IMR-90 (cell line): ENCODE measurements around the gene ADAP1. TPM values are rescaled to one million over a fixed set of nuclear protein-coding genes. Genes with fewer than 3 reads are reported as not detected.

Source experiments
- ATAC-seq: fragments of 200-7000 bp; cut with Tn5 transposase; 2 replicates; pipeline ENCODE4 v1.9.1; 2020; ENCODE audit warnings: low read depth, mild to moderate bottlenecking, moderate library complexity
- BruUV-seq: library from RNA; stranded (reverse); fragments of 400-500 nt; replicated peaks from 2 replicates; lab custom pipeline; 2021; lab: Mats Ljungman, UMichigan
- CTCF ChIA-PET: fragments of 300-600 bp; formaldehyde crosslinking; extraction: SDS; loops from one replicate; lab custom pipeline; 2021; ENCODE audit warnings: antibody characterized with exemption; lab: Yijun Ruan, JAX
- POLR2A ChIA-PET: fragments of 300-600 bp; sonication (Branson Sonifier 250); formaldehyde crosslinking; loops from one replicate; lab custom pipeline; 2022; ENCODE audit warnings: antibody characterized with exemption; ENCODE audit not compliant: unreplicated experiment; lab: Charles Lee
- DNase-seq: peaks from one replicate; pipeline ENCODE4 v3.0.0; 2013
- H2AFZ ChIP-seq: replicated peaks from 2 replicates; pipeline ENCODE3; 2013; ENCODE audit warnings: low read length, mild to moderate bottlenecking; ENCODE audit not compliant: poor library complexity
- H2AK5ac ChIP-seq: 2 replicates; pipeline ENCODE4 v1.6.1; 2013; ENCODE audit warnings: low read depth, low read length, inconsistent platforms
- H2AK9ac ChIP-seq: replicated peaks from 2 replicates; pipeline ENCODE3; 2013; ENCODE audit warnings: mild to moderate bottlenecking, low read depth, low read length, moderate library complexity; ENCODE audit not compliant: poor library complexity
- H2BK120ac ChIP-seq: 2 replicates; pipeline ENCODE4 v1.6.1; 2013; ENCODE audit warnings: low read depth, low read length, inconsistent platforms
- H2BK15ac ChIP-seq: 3 replicates; pipeline ENCODE4 v1.6.1; 2013; ENCODE audit warnings: low read depth, low read length, inconsistent platforms
- H2BK20ac ChIP-seq: 2 replicates; pipeline ENCODE4 v1.6.1; 2013; ENCODE audit warnings: low read depth, mild to moderate bottlenecking, inconsistent platforms, low read length, moderate library complexity
- H2BK5ac ChIP-seq: 2 replicates; pipeline ENCODE4 v1.6.1; 2013; ENCODE audit warnings: mild to moderate bottlenecking, low read depth, low read length, inconsistent platforms; ENCODE audit not compliant: poor library complexity, severe bottlenecking
- H3K14ac ChIP-seq: replicated peaks from 2 replicates; pipeline ENCODE4 v1.6.1; 2013; ENCODE audit warnings: low read depth, low read length, inconsistent platforms
- H3K18ac ChIP-seq: 2 replicates; pipeline ENCODE4 v1.6.1; 2013; ENCODE audit warnings: low read depth, low read length, control low read depth
- H3K23ac ChIP-seq: 2 replicates; pipeline ENCODE4 v1.6.1; 2013; ENCODE audit warnings: low read depth, low read length, inconsistent platforms
- H3K27ac ChIP-seq: 2 replicates; pipeline ENCODE4 v1.5.1; 2013; ENCODE audit warnings: mild to moderate bottlenecking, control low read depth, low read length; ENCODE audit not compliant: insufficient read depth
- H3K27me3 ChIP-seq: 2 replicates; pipeline ENCODE4 v1.6.1; 2013; ENCODE audit warnings: low read length; ENCODE audit not compliant: control insufficient read depth, insufficient read depth
- H3K36me3 ChIP-seq: 2 replicates; pipeline ENCODE4 v1.6.1; 2013; ENCODE audit warnings: low read length, mixed read lengths; ENCODE audit not compliant: control insufficient read depth, insufficient read depth
- H3K4ac ChIP-seq: 2 replicates; pipeline ENCODE4 v1.6.1; 2013; ENCODE audit warnings: low read depth, low read length, inconsistent platforms
- H3K4me1 ChIP-seq: 2 replicates; pipeline ENCODE4 v1.6.1; 2013; ENCODE audit warnings: low read length, mixed read lengths; ENCODE audit not compliant: control insufficient read depth, insufficient read depth
- H3K4me2 ChIP-seq: 2 replicates; pipeline ENCODE4 v1.6.1; 2013; ENCODE audit warnings: low read depth, mild to moderate bottlenecking, control low read depth, low read length, moderate library complexity
- H3K4me3 ChIP-seq: 2 replicates; pipeline ENCODE4 v1.5.1; 2013; ENCODE audit warnings: low read depth, mild to moderate bottlenecking, control low read depth, low read length, moderate library complexity; ENCODE audit not compliant: insufficient read depth
- H3K56ac ChIP-seq: 2 replicates; pipeline ENCODE4 v1.6.1; 2013; ENCODE audit warnings: low read length, inconsistent platforms; ENCODE audit not compliant: insufficient read depth; ENCODE audit errors: extremely low read depth
- H3K79me1 ChIP-seq, 2 experiments: 2 replicates each; pipeline ENCODE4 v1.6.1; 2013; ENCODE audit warnings: low read length in 2 of 2, inconsistent platforms in 1 of 2, low read depth in 1 of 2
- H3K9ac ChIP-seq: 2 replicates; pipeline ENCODE4 v1.6.1; 2013; ENCODE audit warnings: low read depth, low read length, control low read depth
- H3K9me1 ChIP-seq: 2 replicates; pipeline ENCODE4 v1.6.1; 2013; ENCODE audit warnings: low read length, inconsistent platforms; ENCODE audit not compliant: insufficient read depth
- H3K9me3 ChIP-seq: 2 replicates; pipeline ENCODE4 v1.6.1; 2013; ENCODE audit warnings: low read length; ENCODE audit not compliant: control insufficient read depth, insufficient read depth
- H4K20me1 ChIP-seq: 2 replicates; pipeline ENCODE4 v1.6.1; 2013; ENCODE audit warnings: low read length, inconsistent platforms; ENCODE audit not compliant: insufficient read depth
- H4K5ac ChIP-seq: 2 replicates; pipeline ENCODE4 v1.6.1; 2013; ENCODE audit warnings: mild to moderate bottlenecking, low read depth, low read length, control low read depth
- H4K8ac ChIP-seq, 2 experiments: 2 replicates each; pipeline ENCODE4 v1.6.1; 2013; ENCODE audit warnings: low read depth in 2 of 2, low read length in 2 of 2, control low read depth in 1 of 2, inconsistent platforms in 1 of 2
- H4K91ac ChIP-seq: 2 replicates; pipeline ENCODE4 v1.6.1; 2013; ENCODE audit warnings: low read depth, low read length, inconsistent platforms; ENCODE audit not compliant: insufficient read depth
- NFE2L2 ChIP-seq: fragments of 150-350 bp; IDR thresholded peaks from 2 replicates; pipeline ENCODE4 v1.6.1; 2016; ENCODE audit warnings: low read depth, mild to moderate bottlenecking, low read length
- WGBS, 2 experiments: methylation state at CpG; one replicate each; pipeline versions ENCODE4 v1.1.5 to v1.1.7; 2013; ENCODE audit warnings: missing lambda C conversion rate in 2 of 2; ENCODE audit not compliant: insufficient read length in 1 of 2; ENCODE audit errors: extremely low coverage in 2 of 2; 5-methylcytosine and 5-hydroxymethylcytosine counted together
- dilution Hi-C: fragments of 300-500 bp; cut with HindIII; formaldehyde crosslinking; loops from one replicate; pipeline ENCODE4 v1.14.3; 2018; ENCODE audit warnings: low sequenced_read_pairs; ENCODE audit not compliant: unreplicated experiment
- in situ Hi-C: fragments of 300-500 bp; cut with MboI; formaldehyde crosslinking; loops from 3 replicates; pipeline ENCODE4 v1.14.3; 2019; ENCODE audit warnings: low sequenced_read_pairs, inconsistent platforms, mixed read lengths
- intact Hi-C: fragments of 100-400 bp; cut with micrococcal nuclease; formaldehyde crosslinking; loops from 2 replicates; pipeline ENCODE4 v1.10.0; 2022
- polyA plus RNA-seq, 3 experiments: library from polyadenylated mRNA; depleted of rRNA; stranded (reverse); fragments of >200 nt; gene quantifications; 2 replicates each; pipeline ENCODE4 v1.2.3, GENCODE V29; 2012; ENCODE audit warnings: low replicate concordance in 1 of 3
- total RNA-seq: library from RNA; depleted of rRNA; stranded (reverse); fragments of >200 nt; gene quantifications from 2 replicates; pipeline ENCODE4 v1.2.3, GENCODE V29; 2012

Gene ADAP1
- total and polyA plus RNA-seq, 2 of the 4 experiments (the other 2 are of a cell fraction) = 1.4 to 2.0 TPM

GRCh38 chr7:969403-969802 is 14.9 kb upstream of the ADAP1 start:
- Histone ChIP-seq H2AK5ac (no peak overlapping the region), H4K5ac (no peak overlapping the region), H3K9ac (no peak overlapping the region), H3K9me3 (no peaks in the 10 kb centered on the region), H3K4me3 (no peak overlapping the region), H3K27me3 (no peaks in the 10 kb centered on the region), H3K18ac (no peak overlapping the region), H3K9me1 (peaks cover 4% of the 10 kb centered on the region; the same call in 1 of the 2 replicates), H3K79me1 (peaks cover 23 to 55% of the 10 kb centered on the region in 2 experiments), H2AK9ac (no peak overlapping the region), H2AFZ (no peak overlapping the region), H3K56ac (no peak overlapping the region), H3K27ac (no peak overlapping the region), H3K36me3 (peaks cover 38% of the 10 kb centered on the region), H4K8ac (no peak overlapping the region), H2BK15ac (no peak overlapping the region), H3K4me1 (no peaks in the 10 kb centered on the region; the same call in 1 of the 2 replicates), H3K4ac (no peak overlapping the region), H3K14ac (no peak overlapping the region), H2BK20ac (no peak overlapping the region), H3K4me2 (no peak overlapping the region), H2BK5ac (no peak overlapping the region), H4K91ac (no peak overlapping the region), H4K20me1 (peaks cover 60% of the 10 kb centered on the region), H3K23ac (no peak overlapping the region), H2BK120ac (no peak overlapping the region)
- intact Hi-C loops (no loop called here), dilution Hi-C loops (no loop called here), in situ Hi-C loops (no loop called here)
- WGBS, 2 experiments = 100% methylated on average over 1 of the region's 11 CpGs; no CpG with 5 or more reads in 1 of the 2 experiments
- ChIA-PET CTCF (no interaction called here), POLR2A (no interaction called here)
- no TSS peak for BruUV-seq
- DNase-seq (no peak), ATAC-seq (no peak)
- no peak for TF ChIP-seq NFE2L2
